ENCODE results near the gene LNPEP. TPM values are rescaled to one million over a fixed set of nuclear protein-coding genes. Genes with fewer than 3 reads are reported as not detected.

LNPEP gene
- total and polyA plus RNA-seq, 2 of the 13 experiments (the other 11 are each of a cell fraction or from before 2014, with no cell fraction given), result 8.0 to 16.9 TPM

DNA sequence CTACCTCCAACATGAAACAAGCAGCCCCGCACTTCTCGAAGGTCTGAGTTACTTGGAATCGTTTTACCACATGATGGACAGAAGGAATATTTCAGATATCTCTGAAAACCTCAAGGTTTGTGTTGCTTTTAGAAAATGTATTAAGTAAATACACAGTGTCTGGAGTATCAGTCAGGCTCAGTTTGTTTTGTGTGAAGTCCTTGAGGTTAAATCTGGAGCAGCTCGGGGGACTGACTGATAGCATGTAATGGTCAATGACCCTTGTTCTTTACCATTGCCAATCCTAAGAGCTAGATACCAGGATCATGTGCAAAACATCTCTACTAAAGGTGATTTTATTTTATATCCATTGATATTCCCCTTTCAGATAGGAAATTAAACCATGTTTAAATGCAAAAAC lies 26.9 kb upstream of the LNPEP start:
- CTCF ChIA-PET (ENCODE audit: low intra/inter-chr PET ratio, low total read pairs), result no interaction called here
- H4K20me1 ChIP-seq (ENCODE audit: insufficient read depth, low read length), result no peaks in the 10 kb centered on the region
- peak; percentile 61 for ATAC-seq
- no peaks in the 10 kb centered on the region for H3K27me3 ChIP-seq (ENCODE audit: control insufficient read depth in 1 of 2, insufficient read depth in 2 of 2, low read length in 2 of 2)
- no peak overlapping the region for H3K9ac ChIP-seq (ENCODE audit: insufficient read depth, low read depth, low read length)
- H3K9me3 ChIP-seq (ENCODE audit: low read length), result no peaks in the 10 kb centered on the region
- no peak for DNase-seq (ENCODE audit: low spot score)
- TF ChIP-seq HNF4A (CRISPR knock-in tag; IDR thresholded peaks at IDR 0.05), result 0 out of 2 replicates have a peak, but pooled peaks have one; percentile 6
- TF ChIP-seq IRF1 (CRISPR knock-in tag; IDR thresholded peaks at IDR 0.05; ENCODE audit: low read depth), result no peak
- peaks cover 21% of the 10 kb centered on the region for H3K4me1 ChIP-seq (ENCODE audit: insufficient read depth, low read length)
- POLR2A ChIA-PET, result no interaction called here
- no TSS peak for BruUV-seq (replicated peaks)
- peak; percentile 48 for FAIRE-seq
- peak overlapping the region; percentile 13 for H3K27ac ChIP-seq (ENCODE audit: extremely low read length, insufficient read depth, low read length)
- 63% methylated on average over 4 of the region's 4 CpGs for WGBS (ENCODE audit: low lambda C conversion rate)
- H3K4me2 ChIP-seq (ENCODE audit: low read depth, low read length), result no peak overlapping the region
- no peak overlapping the region for H3K4me3 ChIP-seq (replicated peaks in 1 of 3; ENCODE audit: insufficient read depth in 1 of 3, low read depth in 2 of 3, low read length in 3 of 3)
- 0 out of 5 replicates have a peak, but pooled peaks cover 0 to 5% of the 10 kb centered on the region in 2 experiments for H3K36me3 ChIP-seq (replicated peaks in 1 of 2; ENCODE audit: control insufficient read depth in 1 of 2, insufficient read depth in 2 of 2, low read length in 2 of 2)
- no peaks in the 10 kb centered on the region for H3K79me2 ChIP-seq (ENCODE audit: insufficient read depth, low read length)
- no peak overlapping the region for H2AFZ ChIP-seq (ENCODE audit: low read length)
- intact Hi-C loops (cut with micrococcal nuclease; ENCODE audit: unreplicated experiment) (no loop called here), in situ Hi-C loops (cut with HindIII; ENCODE audit: extremely low pct_ligation_motif_present, low pct_unique_long_range_greater_than_20kb) (no loop called here)

DNA sequence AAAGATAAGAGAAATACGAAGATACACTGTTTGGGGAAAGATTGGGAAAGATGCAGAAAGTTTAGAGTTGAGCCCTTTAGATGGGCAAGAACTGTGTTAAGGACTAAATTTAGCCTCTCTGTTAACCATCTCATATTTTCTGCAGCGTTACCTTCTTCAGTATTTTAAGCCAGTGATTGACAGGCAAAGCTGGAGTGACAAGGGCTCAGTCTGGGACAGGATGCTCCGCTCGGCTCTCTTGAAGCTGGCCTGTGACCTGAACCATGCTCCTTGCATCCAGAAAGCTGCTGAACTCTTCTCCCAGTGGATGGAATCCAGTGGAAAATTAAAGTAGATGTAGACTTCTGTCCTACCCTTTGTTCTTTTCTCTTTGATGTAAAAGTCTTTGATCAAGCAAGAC lies 26.4 kb upstream of the LNPEP start:
- DNase-seq (ENCODE audit: low spot score) (peak; percentile 27), FAIRE-seq (no peak), ATAC-seq (peak; percentile 45; the same call in 2 of the 3 replicates)
- peak overlapping the region; percentile 13 for H3K27ac ChIP-seq (ENCODE audit: extremely low read length, insufficient read depth, low read length)
- no peak overlapping the region for H3K4me3 ChIP-seq (replicated peaks in 1 of 3; ENCODE audit: insufficient read depth in 1 of 3, low read depth in 2 of 3, low read length in 3 of 3)
- intact Hi-C loops (cut with micrococcal nuclease; ENCODE audit: unreplicated experiment) (no loop called here), in situ Hi-C loops (cut with HindIII; ENCODE audit: extremely low pct_ligation_motif_present, low pct_unique_long_range_greater_than_20kb) (no loop called here)
- no peaks in the 10 kb centered on the region for H3K27me3 ChIP-seq (ENCODE audit: control insufficient read depth in 1 of 2, insufficient read depth in 2 of 2, low read length in 2 of 2)
- no peak overlapping the region for H3K4me2 ChIP-seq (ENCODE audit: low read depth, low read length)
- H3K9ac ChIP-seq (ENCODE audit: insufficient read depth, low read depth, low read length), result no peak overlapping the region
- ChIA-PET CTCF (ENCODE audit: low intra/inter-chr PET ratio, low total read pairs) (no interaction called here), POLR2A (no interaction called here)
- no peaks in the 10 kb centered on the region for H4K20me1 ChIP-seq (ENCODE audit: insufficient read depth, low read length)
- BruUV-seq (replicated peaks), result no TSS peak
- H3K4me1 ChIP-seq (ENCODE audit: insufficient read depth, low read length), result peaks cover 21% of the 10 kb centered on the region
- H3K36me3 ChIP-seq (replicated peaks in 1 of 2; ENCODE audit: control insufficient read depth in 1 of 2, insufficient read depth in 2 of 2, low read length in 2 of 2), result 0 out of 5 replicates have a peak, but pooled peaks cover 0 to under 1% of the 10 kb centered on the region in 2 experiments
- H3K9me3 ChIP-seq (ENCODE audit: low read length), result no peaks in the 10 kb centered on the region
- TF ChIP-seq TCF7 (IDR thresholded peaks at IDR 0.05; ENCODE audit: low read depth) (0 out of 2 replicates have a peak, but pooled peaks have one; percentile 18), CENPT (CRISPR knock-in tag; IDR thresholded peaks at IDR 0.05; ENCODE audit: low read depth) (no peak)
- 86% methylated on average over 4 of the region's 4 CpGs for WGBS (ENCODE audit: low lambda C conversion rate)
- no peak overlapping the region for H2AFZ ChIP-seq (ENCODE audit: low read length)
- no peaks in the 10 kb centered on the region for H3K79me2 ChIP-seq (ENCODE audit: insufficient read depth, low read length)

Data from HepG2 (cell line).